GM21447 (cell line): ENCODE results near the gene CALHM3.
"Not testable (repeated sequence)": the region's sequence is repeated elsewhere in the genome, so short reads cannot be mapped to it uniquely, and the experiment has no call there.

ENCODE experiments used
- ATAC-seq: cut with Tn5 transposase; IDR thresholded peaks from one replicate; pipeline ENCODE4 v1.9.1; 2021; ENCODE audit not compliant: unreplicated experiment

The CALHM3 gene, protein sequence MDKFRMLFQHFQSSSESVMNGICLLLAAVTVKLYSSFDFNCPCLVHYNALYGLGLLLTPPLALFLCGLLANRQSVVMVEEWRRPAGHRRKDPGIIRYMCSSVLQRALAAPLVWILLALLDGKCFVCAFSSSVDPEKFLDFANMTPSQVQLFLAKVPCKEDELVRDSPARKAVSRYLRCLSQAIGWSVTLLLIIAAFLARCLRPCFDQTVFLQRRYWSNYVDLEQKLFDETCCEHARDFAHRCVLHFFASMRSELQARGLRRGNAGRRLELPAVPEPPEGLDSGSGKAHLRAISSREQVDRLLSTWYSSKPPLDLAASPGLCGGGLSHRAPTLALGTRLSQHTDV

GRCh38 chr10:103479135-103479534 lies at the start of gene CALHM3:
CALHM3 (minus strand) TSS chr10:103479240; CDS start chr10:103479032, 208 bp downstream.
- ATAC-seq = no peak

DNA sequence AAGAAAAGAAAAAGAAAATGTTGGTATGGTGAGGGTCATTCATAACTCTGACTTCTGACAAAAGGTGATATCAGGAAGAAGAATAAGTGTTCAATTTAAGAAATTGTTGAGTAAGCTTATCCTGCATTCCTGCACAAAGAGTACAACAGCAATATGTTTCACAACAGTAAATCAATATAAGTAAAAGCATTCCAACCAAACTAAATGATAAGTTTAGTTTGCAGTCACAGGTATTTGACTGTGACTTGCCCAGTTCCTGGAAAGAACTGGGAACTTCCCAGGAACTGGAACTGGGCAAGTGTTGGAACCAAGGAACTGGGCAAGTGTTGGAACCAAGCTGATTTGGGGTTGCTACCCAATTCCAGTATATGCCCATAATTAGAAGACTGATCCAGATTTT lies 49.5 kb upstream of the CALHM3 start:
- no peak for ATAC-seq

- not testable (repeated sequence) for ATAC-seq
These were observed 48.4 kb upstream of the CALHM3 start for GRCh38 chr10:103527476-103527875.

GRCh38 chr10:103525901-103526300 lies 46.9 kb upstream of the CALHM3 start:
- no peak for ATAC-seq

- no peak for ATAC-seq
These were observed 44.6 kb upstream of the CALHM3 start for GRCh38 chr10:103523683-103524082.

- ATAC-seq = not testable (repeated sequence)
These were observed 43.0 kb upstream of the CALHM3 start for GRCh38 chr10:103522006-103522405.

- ATAC-seq = no peak
These were observed 40.8 kb upstream of the CALHM3 start for GRCh38 chr10:103519798-103520197.

GRCh38 chr10:103517234-103518085 lies 38.4 kb upstream of the CALHM3 start:
- no peak for ATAC-seq

DNA sequence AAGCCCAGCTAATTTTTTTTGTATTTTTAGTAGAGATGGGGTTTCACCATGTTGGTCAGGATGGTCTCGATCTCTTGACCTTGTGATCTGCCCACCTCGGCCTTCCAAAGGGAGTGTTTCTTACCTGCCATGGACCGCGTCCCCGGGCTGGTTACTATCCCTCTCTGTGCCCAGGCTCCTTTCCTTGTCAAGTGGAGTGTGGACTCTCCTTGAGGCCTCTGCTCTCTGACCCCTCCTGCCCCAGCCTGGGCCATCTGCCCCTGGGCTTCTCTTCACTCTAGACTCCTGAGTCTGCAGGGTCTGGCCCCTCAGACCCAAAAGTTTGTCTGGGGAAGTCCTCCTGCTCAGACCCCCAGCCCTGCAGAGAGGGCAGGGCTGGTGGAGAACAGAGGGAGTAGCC lies 35.2 kb upstream of the CALHM3 start:
- no peak for ATAC-seq

DNA sequence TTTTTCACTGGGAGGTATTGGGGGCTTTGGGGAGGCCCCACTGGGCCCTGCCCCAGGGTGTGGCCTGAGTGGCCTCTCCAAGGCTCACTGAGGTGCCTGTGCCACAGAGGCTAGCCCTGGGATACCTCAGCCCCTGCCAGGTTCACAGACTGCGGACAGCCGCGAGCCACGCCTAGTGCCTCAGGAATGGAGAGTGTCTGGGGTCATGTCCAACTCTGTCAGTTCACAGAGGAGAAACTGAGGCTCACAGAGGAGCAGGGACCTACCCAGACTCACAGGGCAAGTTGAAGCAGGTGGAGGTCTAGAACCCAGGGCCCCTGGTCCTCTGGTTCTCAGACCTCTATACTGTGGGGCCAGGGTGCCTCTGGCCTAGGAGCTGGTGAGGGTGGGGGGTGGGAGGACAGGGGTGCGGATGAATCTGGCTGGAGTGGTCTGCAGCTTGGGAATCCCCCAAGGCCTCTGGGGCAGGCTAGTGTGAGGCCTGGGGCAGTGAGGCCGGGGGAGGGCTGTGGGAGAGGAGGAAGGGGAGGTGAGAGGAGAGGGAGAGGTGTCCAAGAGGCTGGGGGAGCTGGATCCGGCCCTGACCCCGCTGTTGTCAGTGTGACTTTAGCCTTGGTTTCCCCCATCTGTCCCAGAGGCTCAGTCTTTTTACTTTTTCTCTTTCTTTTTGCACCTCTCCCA lies 34.5 kb upstream of the CALHM3 start:
- ATAC-seq = no peak

DNA sequence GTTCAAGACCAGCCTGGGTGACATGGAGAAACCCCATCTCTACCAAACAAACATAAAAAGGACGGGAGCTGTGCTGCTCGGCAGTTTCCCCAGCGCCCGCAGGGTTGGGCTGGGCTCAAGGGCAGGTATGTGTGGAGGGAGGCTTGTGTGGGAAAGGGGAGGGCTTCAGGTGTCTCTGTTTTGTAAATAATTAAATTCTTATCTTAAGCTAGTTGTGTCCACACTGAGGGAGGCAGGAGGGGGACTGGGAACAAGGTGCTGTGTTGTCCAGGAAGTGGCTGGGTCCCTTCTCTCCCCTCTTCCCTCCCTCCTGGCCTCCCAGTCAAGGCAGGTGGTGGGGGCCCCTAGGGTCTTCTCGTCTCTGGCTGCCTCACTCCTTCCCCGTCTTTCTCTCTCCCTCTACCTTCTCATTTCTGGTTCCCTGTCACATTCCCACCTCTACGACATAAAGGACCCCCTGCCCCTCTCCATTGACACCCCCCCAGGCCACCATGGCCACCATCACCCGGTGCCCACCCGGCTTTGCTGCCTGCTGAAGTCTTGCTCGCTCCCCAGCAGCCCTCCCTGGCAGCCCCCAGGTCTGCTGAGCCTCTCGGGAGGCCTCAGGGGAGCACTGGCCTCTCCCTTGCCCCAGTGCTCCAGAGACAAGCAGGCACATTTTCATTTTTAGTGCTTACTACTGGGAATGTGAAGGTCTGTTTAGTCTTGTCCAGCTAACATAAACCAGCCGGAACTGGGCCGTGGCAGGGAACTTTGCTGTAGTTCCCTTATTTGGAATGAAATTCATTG lies 33.7 kb upstream of the CALHM3 start:
- no peak for ATAC-seq

- ATAC-seq = no peak
These were observed 33.1 kb upstream of the CALHM3 start for GRCh38 chr10:103512166-103512565.

DNA sequence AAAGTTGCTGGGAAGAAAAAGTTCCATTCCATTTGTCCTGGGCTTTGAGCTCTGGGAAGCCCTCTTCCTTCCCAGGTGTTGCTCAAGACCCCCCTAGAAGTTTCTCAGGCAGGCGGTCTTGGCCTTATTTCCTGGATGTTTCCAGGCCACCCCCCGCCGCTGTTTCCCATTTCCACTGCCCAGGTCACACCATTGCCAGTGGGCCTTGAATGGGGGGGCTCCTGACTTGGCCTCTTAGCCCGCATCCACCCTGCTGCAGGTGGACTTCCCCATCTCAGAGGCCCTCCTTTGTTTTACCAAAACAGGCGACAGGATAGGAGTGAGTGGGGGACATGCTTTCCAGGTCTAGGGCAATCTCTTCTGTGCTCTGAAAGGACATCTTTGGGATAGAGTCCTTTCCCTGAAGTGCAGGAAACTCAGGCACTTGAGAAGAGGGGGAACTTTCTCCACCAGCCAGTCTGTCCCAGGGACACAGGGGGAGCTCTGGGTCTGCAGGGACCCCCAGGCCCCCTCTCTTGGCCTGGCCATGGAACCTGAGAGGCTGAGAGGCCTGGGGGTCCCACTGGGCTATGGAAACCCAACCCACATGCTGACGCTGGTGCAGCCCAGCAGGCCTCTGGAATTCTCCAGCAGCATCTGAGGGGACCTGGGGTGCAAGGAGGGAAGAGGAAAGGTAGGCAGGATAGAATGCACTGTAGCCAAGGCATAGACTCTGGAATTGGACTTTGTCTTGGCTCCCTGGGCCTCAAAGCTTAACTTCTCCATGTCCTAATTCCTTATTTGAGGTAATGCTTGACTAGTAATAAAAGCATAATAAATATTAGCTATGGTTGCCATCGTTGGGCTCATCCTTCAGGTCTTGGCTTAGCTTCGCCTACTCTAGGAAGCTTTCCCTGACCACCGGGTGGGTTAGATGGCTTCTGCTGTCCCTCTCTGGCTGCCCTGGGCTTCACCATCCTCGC lies 32.0 kb upstream of the CALHM3 start:
- no peak for ATAC-seq

DNA sequence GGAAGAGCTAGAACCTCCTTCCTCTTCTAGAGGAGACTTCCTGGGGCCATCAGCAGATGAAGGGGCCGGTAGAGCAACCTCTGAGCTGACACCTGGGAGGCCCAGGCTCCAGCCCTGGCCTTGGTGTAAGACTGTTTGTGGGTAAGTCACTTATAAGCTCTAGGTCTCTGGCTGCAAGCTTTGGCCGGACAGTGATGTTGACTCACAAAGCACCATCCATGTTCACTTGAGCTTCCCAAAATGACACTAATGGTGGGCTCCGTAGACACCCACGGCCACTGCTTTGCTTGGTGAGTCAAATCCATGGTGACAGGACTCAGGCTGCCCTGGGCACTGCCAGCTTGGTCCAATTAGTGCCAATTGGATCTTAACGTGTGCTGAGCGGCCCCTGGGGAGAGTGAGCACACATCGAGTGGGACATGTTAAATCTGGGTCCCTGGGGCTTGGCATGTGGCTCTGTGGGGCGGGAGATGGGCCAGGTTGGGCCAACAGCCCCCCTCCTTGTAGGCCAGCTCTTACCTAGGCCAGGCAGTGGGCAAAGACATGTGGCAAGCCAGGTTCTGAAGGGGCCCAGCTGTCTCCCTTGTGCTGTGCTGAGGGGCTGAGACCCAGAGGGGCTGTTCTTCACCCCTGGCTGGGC lies 31.1 kb upstream of the CALHM3 start:
- no peak for ATAC-seq

GRCh38 chr10:103507235-103508191 lies 28.5 kb upstream of the CALHM3 start:
- no peak for ATAC-seq

DNA sequence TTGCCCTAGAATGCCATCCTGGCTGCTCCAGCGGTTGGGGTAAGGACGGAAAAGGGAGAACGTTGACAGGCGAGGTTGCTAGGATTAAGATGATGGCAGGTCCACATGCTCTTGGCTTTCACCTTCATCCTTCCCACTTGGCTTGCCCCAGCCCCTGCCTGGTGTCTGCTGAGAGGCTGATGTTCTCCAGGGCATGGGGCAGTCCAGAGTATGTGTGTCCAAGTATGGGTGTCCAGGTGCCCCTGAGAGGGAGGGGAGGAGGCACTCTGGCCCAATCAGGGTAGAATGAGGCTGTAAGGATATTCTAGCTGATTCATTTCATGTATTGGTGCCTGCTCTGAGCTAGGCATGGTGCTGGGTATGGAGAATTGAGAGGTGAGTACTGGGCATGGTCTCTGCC lies 27.0 kb upstream of the CALHM3 start:
- no peak for ATAC-seq

DNA sequence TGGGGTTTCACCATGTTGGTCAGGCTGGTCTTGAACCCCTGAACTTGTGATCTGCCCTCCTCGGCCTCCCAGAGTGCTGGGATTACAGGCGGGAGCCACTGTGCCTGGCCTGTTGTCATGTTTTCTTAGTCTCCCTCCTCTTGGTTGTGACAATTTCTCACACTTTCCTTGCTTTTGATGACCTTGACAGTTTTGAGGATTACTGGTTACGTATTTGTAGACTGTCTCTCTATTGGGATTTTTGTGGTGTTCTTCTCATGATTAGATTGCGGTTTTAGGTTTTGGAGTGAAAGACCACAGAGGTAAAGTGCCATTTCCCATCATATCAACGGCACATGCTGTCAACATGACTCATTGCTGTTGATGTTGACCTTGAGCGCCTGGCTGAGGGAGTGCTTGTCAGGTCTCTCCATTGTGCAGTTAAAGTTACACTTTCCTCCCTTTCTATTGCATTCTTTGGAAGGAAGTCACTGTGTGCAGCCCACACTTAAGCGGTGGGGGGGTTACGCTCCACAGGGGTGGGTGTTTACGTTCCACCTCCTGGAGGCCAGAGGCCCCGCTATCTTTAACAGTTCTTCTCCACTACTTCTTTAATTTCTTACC lies 25.2 kb upstream of the CALHM3 start:
- no peak for ATAC-seq

GRCh38 chr10:103503777-103504176 lies 24.7 kb upstream of the CALHM3 start:
- ATAC-seq = not testable (repeated sequence)
